ENCODE measurements around the gene GPR42. TPM values are rescaled to one million over a fixed set of nuclear protein-coding genes. Genes with fewer than 3 reads are reported as not detected.

GPR42 gene
- total and polyA plus RNA-seq, 10 of the 15 experiments (the other 5 are each of a cell fraction or from before 2014, with no cell fraction given) = 0.13 TPM; not detected in 9

- TF ChIP-seq ZBTB33 (IDR thresholded peaks at IDR 0.05) = no peak
- TF ChIP-seq SMARCA5 (IDR thresholded peaks at IDR 0.05) = no peak
- TF ChIP-seq, protein P1, sequence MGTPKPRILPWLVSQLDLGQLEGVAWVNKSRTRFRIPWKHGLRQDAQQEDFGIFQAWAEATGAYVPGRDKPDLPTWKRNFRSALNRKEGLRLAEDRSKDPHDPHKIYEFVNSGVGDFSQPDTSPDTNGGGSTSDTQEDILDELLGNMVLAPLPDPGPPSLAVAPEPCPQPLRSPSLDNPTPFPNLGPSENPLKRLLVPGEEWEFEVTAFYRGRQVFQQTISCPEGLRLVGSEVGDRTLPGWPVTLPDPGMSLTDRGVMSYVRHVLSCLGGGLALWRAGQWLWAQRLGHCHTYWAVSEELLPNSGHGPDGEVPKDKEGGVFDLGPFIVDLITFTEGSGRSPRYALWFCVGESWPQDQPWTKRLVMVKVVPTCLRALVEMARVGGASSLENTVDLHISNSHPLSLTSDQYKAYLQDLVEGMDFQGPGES (IDR thresholded peaks at IDR 0.05) = no peak
- TF ChIP-seq, protein P2, sequence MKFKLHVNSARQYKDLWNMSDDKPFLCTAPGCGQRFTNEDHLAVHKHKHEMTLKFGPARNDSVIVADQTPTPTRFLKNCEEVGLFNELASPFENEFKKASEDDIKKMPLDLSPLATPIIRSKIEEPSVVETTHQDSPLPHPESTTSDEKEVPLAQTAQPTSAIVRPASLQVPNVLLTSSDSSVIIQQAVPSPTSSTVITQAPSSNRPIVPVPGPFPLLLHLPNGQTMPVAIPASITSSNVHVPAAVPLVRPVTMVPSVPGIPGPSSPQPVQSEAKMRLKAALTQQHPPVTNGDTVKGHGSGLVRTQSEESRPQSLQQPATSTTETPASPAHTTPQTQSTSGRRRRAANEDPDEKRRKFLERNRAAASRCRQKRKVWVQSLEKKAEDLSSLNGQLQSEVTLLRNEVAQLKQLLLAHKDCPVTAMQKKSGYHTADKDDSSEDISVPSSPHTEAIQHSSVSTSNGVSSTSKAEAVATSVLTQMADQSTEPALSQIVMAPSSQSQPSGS (IDR thresholded peaks at IDR 0.05; ENCODE audit: low read length) = no peak
- TF ChIP-seq BHLHE40 (IDR thresholded peaks at IDR 0.05; ENCODE audit: borderline replicate concordance in 1 of 2, low read depth in 2 of 2, low read length in 1 of 2) = no peak
- no peak for TF ChIP-seq KDM1A (IDR thresholded peaks at IDR 0.05; ENCODE audit: borderline replicate concordance)
- no peak for TF ChIP-seq FOXK2 (IDR thresholded peaks at IDR 0.05)
- no peak; the same call in 1 of the 2 replicates for TF ChIP-seq MTA3 (IDR thresholded peaks at IDR 0.05; ENCODE audit: borderline replicate concordance, low read length)
- TF ChIP-seq, protein P3, sequence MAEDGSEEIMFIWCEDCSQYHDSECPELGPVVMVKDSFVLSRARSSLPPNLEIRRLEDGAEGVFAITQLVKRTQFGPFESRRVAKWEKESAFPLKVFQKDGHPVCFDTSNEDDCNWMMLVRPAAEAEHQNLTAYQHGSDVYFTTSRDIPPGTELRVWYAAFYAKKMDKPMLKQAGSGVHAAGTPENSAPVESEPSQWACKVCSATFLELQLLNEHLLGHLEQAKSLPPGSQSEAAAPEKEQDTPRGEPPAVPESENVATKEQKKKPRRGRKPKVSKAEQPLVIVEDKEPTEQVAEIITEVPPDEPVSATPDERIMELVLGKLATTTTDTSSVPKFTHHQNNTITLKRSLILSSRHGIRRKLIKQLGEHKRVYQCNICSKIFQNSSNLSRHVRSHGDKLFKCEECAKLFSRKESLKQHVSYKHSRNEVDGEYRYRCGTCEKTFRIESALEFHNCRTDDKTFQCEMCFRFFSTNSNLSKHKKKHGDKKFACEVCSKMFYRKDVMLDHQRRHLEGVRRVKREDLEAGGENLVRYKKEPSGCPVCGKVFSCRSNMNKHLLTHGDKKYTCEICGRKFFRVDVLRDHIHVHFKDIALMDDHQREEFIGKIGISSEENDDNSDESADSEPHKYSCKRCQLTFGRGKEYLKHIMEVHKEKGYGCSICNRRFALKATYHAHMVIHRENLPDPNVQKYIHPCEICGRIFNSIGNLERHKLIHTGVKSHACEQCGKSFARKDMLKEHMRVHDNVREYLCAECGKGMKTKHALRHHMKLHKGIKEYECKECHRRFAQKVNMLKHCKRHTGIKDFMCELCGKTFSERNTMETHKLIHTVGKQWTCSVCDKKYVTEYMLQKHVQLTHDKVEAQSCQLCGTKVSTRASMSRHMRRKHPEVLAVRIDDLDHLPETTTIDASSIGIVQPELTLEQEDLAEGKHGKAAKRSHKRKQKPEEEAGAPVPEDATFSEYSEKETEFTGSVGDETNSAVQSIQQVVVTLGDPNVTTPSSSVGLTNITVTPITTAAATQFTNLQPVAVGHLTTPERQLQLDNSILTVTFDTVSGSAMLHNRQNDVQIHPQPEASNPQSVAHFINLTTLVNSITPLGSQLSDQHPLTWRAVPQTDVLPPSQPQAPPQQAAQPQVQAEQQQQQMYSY (CRISPR knock-in tag; IDR thresholded peaks at IDR 0.05) = no peak
- TF ChIP-seq NFYA (IDR thresholded peaks at IDR 0.05; ENCODE audit: borderline replicate concordance, low read depth, low read length) = no peak
- TF ChIP-seq EGR1 (IDR thresholded peaks at IDR 0.05; ENCODE audit: borderline replicate concordance in 1 of 2, low read depth in 2 of 2, low read length in 2 of 2) = no peak
- no peak for TF ChIP-seq CHD1 (IDR thresholded peaks at IDR 0.05; ENCODE audit: low read depth, low read length)
- TF ChIP-seq ZNF217 (IDR thresholded peaks at IDR 0.05) = no peak
- TF ChIP-seq NBN (IDR thresholded peaks at IDR 0.05) = 0 out of 2 replicates have a peak, but pooled peaks have one; percentile 19
- no peak for TF ChIP-seq MEF2B (IDR thresholded peaks at IDR 0.05; ENCODE audit: partially characterized antibody, poor library complexity, severe bottlenecking)
- TF ChIP-seq CREM (IDR thresholded peaks at IDR 0.05; ENCODE audit: low read depth) = no peak
- no peak for TF ChIP-seq NRF1 (conservative IDR thresholded peaks at IDR 0.05; ENCODE audit: low read depth, low read length)
- no peak for TF ChIP-seq TCF3 (IDR thresholded peaks at IDR 0.05; ENCODE audit: borderline replicate concordance, insufficient read depth, low read depth, low read length)
- TF ChIP-seq SP1 (IDR thresholded peaks at IDR 0.05; ENCODE audit: low read depth, low read length) = no peak
- no peak for TF ChIP-seq MEF2A (IDR thresholded peaks at IDR 0.05; ENCODE audit: insufficient read depth, low read depth, low read length)
- no peak for TF ChIP-seq KLF5 (IDR thresholded peaks at IDR 0.05; ENCODE audit: partially characterized antibody)
Observed at GRCh38 chr19:35337097-35337983, 33.5 kb upstream of the GPR42 start (continued).

Data from GM12878 (cell line).